NT2/D1 (cell line): ENCODE measurements around the gene USP17L17.
"Not testable (repeated sequence)": the region's sequence is repeated elsewhere in the genome, so short reads cannot be mapped to it uniquely, and the experiment has no call there.

ENCODE experiments used
- DNase-seq: peaks from one replicate; pipeline ENCODE4 v3.0.0-alpha.2; 2011; ENCODE audit warnings: low read depth, low spot score
- H3K27me3 ChIP-seq: 2 replicates; pipeline ENCODE4 v1.6.0; 2011; ENCODE audit warnings: mild to moderate bottlenecking; ENCODE audit not compliant: insufficient read length, insufficient read depth
- H3K36me3 ChIP-seq: 2 replicates; pipeline ENCODE4 v1.6.1; 2011; ENCODE audit warnings: mild to moderate bottlenecking, low read length, mixed read lengths; ENCODE audit not compliant: insufficient read depth, insufficient read length
- H3K4me1 ChIP-seq: 2 replicates; pipeline ENCODE4 v1.5.1; 2011; ENCODE audit not compliant: insufficient read depth, insufficient read length
- H3K4me3 ChIP-seq: 2 replicates; pipeline ENCODE4 v1.5.1; 2011; ENCODE audit warnings: low read depth; ENCODE audit not compliant: insufficient read length
- H3K9ac ChIP-seq: 2 replicates; pipeline ENCODE4 v1.6.0; 2011; ENCODE audit warnings: low read depth; ENCODE audit not compliant: insufficient read length
- H3K9me3 ChIP-seq: 2 replicates; pipeline ENCODE4 v1.5.1; 2011; ENCODE audit warnings: mild to moderate bottlenecking, low read length; ENCODE audit not compliant: insufficient read depth

Gene USP17L17

GRCh38 chr4:9243579-9243978, at the start of gene USP17L17:
TSS of gene USP17L17 (plus strand) at chr4:9243879. CDS start at chr4:9243879, 0 bp downstream.
- not testable (repeated sequence) for H3K9me3 ChIP-seq, H3K27me3 ChIP-seq, H3K36me3 ChIP-seq, H3K4me1 ChIP-seq, H3K9ac ChIP-seq, H3K4me3 ChIP-seq, DNase-seq

DNA sequence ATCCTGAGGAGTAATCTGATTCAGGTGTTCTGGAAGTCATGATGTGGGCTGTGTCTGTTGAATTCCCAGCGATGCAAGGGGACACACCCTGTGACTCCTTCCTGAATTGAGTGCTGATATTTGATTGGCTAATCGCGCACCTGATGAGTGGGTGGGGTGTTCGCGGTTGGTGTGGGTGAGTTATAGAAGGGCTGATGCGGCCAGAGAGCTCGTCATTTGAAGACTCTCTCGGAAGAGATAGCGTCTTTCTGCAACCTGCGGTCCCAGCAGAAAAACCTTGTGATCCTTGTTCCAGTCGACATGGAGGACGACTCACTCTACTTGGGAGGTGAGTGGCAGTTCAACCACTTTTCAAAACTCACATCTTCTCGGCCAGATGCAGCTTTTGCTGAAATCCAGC, 33.3 kb upstream of the USP17L17 start, which contains the start of gene USP17L10:
Gene USP17L10, plus strand, starts transcription at position 301 of the 400 bp plus-strand sequence. Its CDS starts 0 bp downstream, at position 301.
- H3K36me3 ChIP-seq, H3K9ac ChIP-seq, DNase-seq, H3K27me3 ChIP-seq, H3K9me3 ChIP-seq, H3K4me1 ChIP-seq, H3K4me3 ChIP-seq: not testable (repeated sequence)

DNA sequence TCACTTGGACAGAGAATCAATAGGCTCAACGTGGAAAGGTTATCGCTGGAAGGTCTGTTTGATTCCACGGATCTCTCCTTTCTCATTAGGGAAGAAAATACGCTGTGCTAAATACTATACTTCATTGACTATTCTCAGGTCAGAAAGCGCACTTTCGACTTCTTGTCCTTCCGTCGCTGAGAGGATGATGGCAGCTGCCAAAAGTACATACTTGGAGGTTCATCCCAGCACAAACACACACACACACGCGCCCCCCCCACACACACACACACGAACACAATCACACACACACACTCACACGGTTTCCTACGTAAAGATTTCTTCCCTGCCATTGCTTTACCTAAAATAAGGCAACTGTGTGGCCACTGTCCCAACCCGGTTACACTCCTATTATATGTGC, 29.0 kb upstream of the USP17L17 start:
- H3K9ac ChIP-seq, H3K27me3 ChIP-seq, H3K4me1 ChIP-seq, DNase-seq, H3K9me3 ChIP-seq, H3K4me3 ChIP-seq, H3K36me3 ChIP-seq: not testable (repeated sequence)

GRCh38 chr4:9215105-9215504, 28.6 kb upstream of the USP17L17 start, which contains the start of gene USP17L11:
TSS of gene USP17L11 (plus strand) at chr4:9215405. CDS start at chr4:9215405, 0 bp downstream.
- not testable (repeated sequence) for H3K9me3 ChIP-seq, H3K9ac ChIP-seq, H3K4me3 ChIP-seq, H3K4me1 ChIP-seq, DNase-seq, H3K36me3 ChIP-seq, H3K27me3 ChIP-seq

DNA sequence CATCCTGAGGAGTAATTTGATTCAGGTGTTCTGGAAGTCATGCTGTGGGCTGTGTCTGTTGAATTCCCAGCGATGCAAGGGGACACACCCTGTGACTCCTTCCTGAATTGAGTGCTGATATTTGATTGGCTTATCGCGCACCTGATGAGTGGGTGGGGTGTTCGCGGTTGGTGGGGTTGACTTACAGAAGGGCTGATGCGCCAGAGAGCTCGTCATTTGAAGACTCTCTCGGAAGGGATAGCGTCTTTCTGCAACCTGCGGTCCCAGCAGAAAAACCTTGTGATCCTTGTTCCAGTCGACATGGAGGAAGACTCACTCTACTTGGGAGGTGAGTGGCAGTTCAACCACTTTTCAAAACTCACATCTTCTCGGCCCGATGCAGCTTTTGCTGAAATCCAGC, 23.8 kb upstream of the USP17L17 start, which contains the start of gene USP17L12:
Gene USP17L12, plus strand, starts transcription at position 301 of the 400 bp plus-strand sequence. Its CDS starts 0 bp downstream, at position 301.
- not testable (repeated sequence) for DNase-seq, H3K36me3 ChIP-seq, H3K27me3 ChIP-seq, H3K4me3 ChIP-seq, H3K4me1 ChIP-seq, H3K9ac ChIP-seq, H3K9me3 ChIP-seq

DNA sequence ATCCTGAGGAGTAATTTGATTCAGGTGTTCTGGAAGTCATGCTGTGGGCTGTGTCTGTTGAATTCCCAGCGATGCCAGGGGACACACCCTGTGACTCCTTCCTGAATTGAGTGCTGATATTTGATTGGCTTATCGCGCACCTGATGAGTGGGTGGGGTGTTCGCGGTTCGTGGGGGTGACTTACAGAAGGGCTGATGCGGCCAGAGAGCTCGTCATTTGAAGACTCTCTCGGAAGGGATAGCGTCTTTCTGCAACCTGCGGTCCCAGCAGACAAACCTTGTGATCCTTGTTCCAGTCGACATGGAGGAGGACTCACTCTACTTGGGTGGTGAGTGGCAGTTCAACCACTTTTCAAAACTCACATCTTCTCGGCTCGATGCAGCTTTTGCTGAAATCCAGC, 19.1 kb upstream of the USP17L17 start, which contains the start of gene USP17L13:
Gene USP17L13, plus strand, starts transcription at position 301 of the 400 bp plus-strand sequence. Its CDS starts 0 bp downstream, at position 301.
- H3K36me3 ChIP-seq, H3K4me3 ChIP-seq, DNase-seq, H3K9ac ChIP-seq, H3K4me1 ChIP-seq, H3K9me3 ChIP-seq, H3K27me3 ChIP-seq: not testable (repeated sequence)

DNA sequence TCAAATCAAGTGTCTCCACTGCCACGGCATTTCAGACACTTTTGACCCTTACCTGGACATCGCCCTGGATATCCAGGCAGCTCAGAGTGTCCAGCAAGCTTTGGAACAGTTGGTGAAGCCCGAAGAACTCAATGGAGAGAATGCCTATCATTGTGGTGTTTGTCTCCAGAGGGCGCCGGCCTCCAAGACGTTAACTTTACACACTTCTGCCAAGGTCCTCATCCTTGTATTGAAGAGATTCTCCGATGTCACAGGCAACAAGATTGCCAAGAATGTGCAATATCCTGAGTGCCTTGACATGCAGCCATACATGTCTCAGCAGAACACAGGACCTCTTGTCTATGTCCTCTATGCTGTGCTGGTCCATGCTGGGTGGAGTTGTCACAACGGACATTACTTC, 13.4 kb upstream of the USP17L17 start:
- H3K4me1 ChIP-seq, H3K9me3 ChIP-seq, H3K4me3 ChIP-seq, H3K36me3 ChIP-seq, DNase-seq, H3K9ac ChIP-seq, H3K27me3 ChIP-seq: not testable (repeated sequence)

DNA sequence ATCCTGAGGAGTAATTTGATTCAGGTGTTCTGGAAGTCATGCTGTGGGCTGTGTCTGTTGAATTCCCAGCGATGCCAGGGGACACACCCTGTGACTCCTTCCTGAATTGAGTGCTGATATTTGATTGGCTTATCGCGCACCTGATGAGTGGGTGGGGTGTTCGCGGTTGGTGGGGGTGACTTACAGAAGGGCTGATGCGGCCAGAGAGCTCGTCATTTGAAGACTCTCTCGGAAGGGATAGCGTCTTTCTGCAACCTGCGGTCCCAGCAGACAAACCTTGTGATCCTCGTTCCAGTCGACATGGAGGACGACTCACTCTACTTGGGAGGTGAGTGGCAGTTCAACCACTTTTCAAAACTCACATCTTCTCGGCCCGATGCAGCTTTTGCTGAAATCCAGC, 9.6 kb upstream of the USP17L17 start, which contains the start of gene USP17L15:
Gene USP17L15, plus strand, starts transcription at position 301 of the 400 bp plus-strand sequence. Its CDS starts 0 bp downstream, at position 301.
- not testable (repeated sequence) for H3K4me1 ChIP-seq, DNase-seq, H3K9ac ChIP-seq, H3K4me3 ChIP-seq, H3K36me3 ChIP-seq, H3K27me3 ChIP-seq, H3K9me3 ChIP-seq

DNA sequence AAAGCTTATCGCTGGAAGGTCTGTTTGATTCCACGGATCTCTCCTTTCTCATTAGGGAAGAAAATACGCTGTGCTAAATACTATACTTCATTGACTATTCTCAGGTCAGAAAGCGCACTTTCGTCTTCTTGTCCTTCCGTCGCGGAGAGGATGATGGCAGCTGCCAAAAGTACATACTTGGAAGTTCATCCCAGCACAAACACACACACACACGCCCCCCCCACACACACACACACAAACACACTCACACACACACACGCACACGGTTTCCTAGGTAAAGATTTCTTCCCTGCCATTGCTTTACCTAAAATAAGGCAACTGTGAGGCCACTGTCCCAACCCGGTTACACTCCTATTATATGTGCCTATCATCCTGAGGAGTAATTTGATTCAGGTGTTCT, 5.2 kb upstream of the USP17L17 start:
- not testable (repeated sequence) for DNase-seq, H3K4me3 ChIP-seq, H3K9me3 ChIP-seq, H3K36me3 ChIP-seq, H3K27me3 ChIP-seq, H3K9ac ChIP-seq, H3K4me1 ChIP-seq

DNA sequence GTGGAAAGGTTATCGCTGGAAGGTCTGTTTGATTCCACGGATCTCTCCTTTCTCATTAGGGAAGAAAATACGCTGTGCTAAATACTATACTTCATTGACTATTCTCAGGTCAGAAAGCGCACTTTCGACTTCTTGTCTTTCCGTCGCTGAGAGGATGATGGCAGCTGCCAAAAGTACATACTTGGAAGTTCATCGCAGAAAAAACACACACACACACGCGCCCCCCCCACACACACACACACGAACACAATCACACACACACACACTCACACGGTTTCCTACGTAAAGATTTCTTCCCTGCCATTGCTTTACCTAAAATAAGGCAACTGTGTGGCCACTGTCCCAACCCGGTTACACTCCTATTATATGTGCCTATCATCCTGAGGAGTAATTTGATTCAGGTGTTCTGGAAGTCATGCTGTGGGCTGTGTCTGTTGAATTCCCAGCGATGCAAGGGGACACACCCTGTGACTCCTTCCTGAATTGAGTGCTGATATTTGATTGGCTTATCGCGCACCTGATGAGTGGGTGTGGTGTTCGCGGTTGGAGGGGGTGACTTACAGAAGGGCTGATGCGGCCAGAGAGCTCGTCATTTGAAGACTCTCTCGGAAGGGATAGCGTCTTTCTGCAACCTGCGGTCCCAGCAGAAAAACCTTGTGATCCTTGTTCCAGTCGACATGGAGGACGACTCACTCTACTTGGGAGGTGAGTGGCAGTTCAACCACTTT, 4.4 kb downstream of the USP17L17 start, which contains the start of gene USP17L18:
Gene USP17L18, plus strand, starts transcription at position 678 of the 728 bp plus-strand sequence. Its CDS starts 0 bp downstream, at position 678.
- H3K36me3 ChIP-seq, H3K27me3 ChIP-seq, H3K4me1 ChIP-seq, H3K9me3 ChIP-seq, DNase-seq, H3K9ac ChIP-seq, H3K4me3 ChIP-seq: not testable (repeated sequence)

GRCh38 chr4:9253078-9253477, 9.4 kb downstream of the USP17L17 start, which contains the start of gene USP17L19:
TSS of gene USP17L19 (plus strand) at chr4:9253378. CDS start at chr4:9253378, 0 bp downstream.
- H3K36me3 ChIP-seq, H3K27me3 ChIP-seq, H3K4me3 ChIP-seq, H3K9ac ChIP-seq, H3K4me1 ChIP-seq, DNase-seq, H3K9me3 ChIP-seq: not testable (repeated sequence)

- H3K36me3 ChIP-seq, H3K4me3 ChIP-seq, H3K9me3 ChIP-seq: not testable (repeated sequence)
Measured at GRCh38 chr4:9257824-9258223, 14.1 kb downstream of the USP17L17 start, which contains the start of gene USP17L20. TSS of gene USP17L20 (plus strand) at chr4:9258124. CDS start at chr4:9258124, 0 bp downstream.

More at GRCh38 chr4:9257824-9258223, 14.1 kb downstream of the USP17L17 start, which contains the start of gene USP17L20:
- not testable (repeated sequence) for H3K4me1 ChIP-seq, H3K9ac ChIP-seq, DNase-seq, H3K27me3 ChIP-seq
